Small intestine (tissue), 7 donors: ENCODE measurements around the gene TEX19. TPM values are rescaled to one million over a fixed set of nuclear protein-coding genes. Genes with fewer than 3 reads are reported as not detected.
A peak's percentile ranks its signal among the peaks of the same experiment; 100 is the strongest.
"Not testable (repeated sequence)": the region's sequence is repeated elsewhere in the genome, so short reads cannot be mapped to it uniquely, and the experiment has no call there.

Source experiments
- DNase-seq, 2 donors: peaks; one replicate each; pipeline versions ENCODE4 v3.0.0 to v3.0.0-alpha.2; 2013
- FAIRE-seq: peaks from 2 replicates; lab custom pipeline; 2012; peaks lifted over from hg19 to GRCh38; lab: Jason Lieb, UNC
- H3K27ac ChIP-seq, 3 donors: one replicate each; pipeline ENCODE4 v1.5.1; 2013; ENCODE audit warnings: low read length in 2 of 3, mild to moderate bottlenecking in 2 of 3, control low read depth in 1 of 3, inconsistent platforms in 1 of 3, low read depth in 1 of 3, moderate library complexity in 1 of 3
- H3K27me3 ChIP-seq, 3 donors: one replicate each; pipeline ENCODE4 v1.6.1; 2013; ENCODE audit warnings: low read length in 3 of 3, inconsistent platforms in 1 of 3; ENCODE audit not compliant: control insufficient read depth in 3 of 3, insufficient read depth in 3 of 3
- H3K36me3 ChIP-seq, 3 donors: one replicate each; pipeline ENCODE4 v1.6.1; 2013; ENCODE audit warnings: low read length in 3 of 3, inconsistent platforms in 1 of 3, low read depth in 1 of 3, mild to moderate bottlenecking in 1 of 3, moderate library complexity in 1 of 3; ENCODE audit not compliant: control insufficient read depth in 3 of 3, insufficient read depth in 2 of 3
- H3K4me1 ChIP-seq, 3 donors: one replicate each; pipeline ENCODE4 v1.6.1; 2013; ENCODE audit warnings: low read length in 2 of 3, inconsistent platforms in 1 of 3, low read depth in 1 of 3, mild to moderate bottlenecking in 1 of 3, moderate library complexity in 1 of 3; ENCODE audit not compliant: control insufficient read depth in 3 of 3, insufficient read depth in 2 of 3
- H3K4me3 ChIP-seq, 3 donors: one replicate each; pipeline ENCODE4 v1.5.1; 2013; ENCODE audit warnings: low read length in 3 of 3, control low read depth in 1 of 3, inconsistent platforms in 1 of 3, low read depth in 1 of 3, mild to moderate bottlenecking in 1 of 3, moderate library complexity in 1 of 3
- H3K9me3 ChIP-seq, 2 donors: one replicate each; pipeline ENCODE4 v1.6.1; 2013; ENCODE audit warnings: low read depth in 1 of 2, low read length in 1 of 2; ENCODE audit not compliant: control insufficient read depth in 2 of 2, insufficient read depth in 1 of 2
- WGBS, 3 donors: extraction: QIAGEN DNeasy Blood & Tissue Kit; methylation state at CpG; one replicate each; pipeline ENCODE4 v1.1.7; 2013; 5-methylcytosine and 5-hydroxymethylcytosine counted together
- polyA plus RNA-seq, 4 donors: library from polyadenylated mRNA; stranded (reverse) in 3 of 4; unstranded in 1 of 4; fragments of 200-250 nt in 3 of 4; fragments of 120-200 nt in 1 of 4; gene quantifications; one replicate each; pipeline versions ENCODE4 v1.2.1 to v1.2.3, GENCODE V29; 2013
- donor health status: healthy with polysubstance abuse.
- donor health status: control.
- donor health status: control.
- donor health status: Bipolar disorder and iron deficiency.
- donor health status: healthy.

The TEX19 gene
- polyA plus RNA-seq, 4 donors = 0.07 TPM; not detected in 3

- peaks cover 20 to 60% (median 35%) of the 10 kb centered on the region in 3 donors for H3K27me3 ChIP-seq
- no peak overlapping the region for H3K27ac ChIP-seq
- DNase-seq = peak in 1 of 2 donors; percentile 49
- no peak for FAIRE-seq
- no peaks in the 10 kb centered on the region for H3K36me3 ChIP-seq
- peaks cover 0 to 9% (median 3%) of the 10 kb centered on the region in 3 donors for H3K4me1 ChIP-seq
- no peak overlapping the region for H3K4me3 ChIP-seq
- peaks cover 0 to 3% of the 10 kb centered on the region in 2 donors for H3K9me3 ChIP-seq
- WGBS, 3 donors = 20 to 31% (median 28%) methylated on average over 35 to 41 of the region's 41 CpGs
Measured at GRCh38 chr17:82372249-82373071, 13.4 kb downstream of the TEX19 start.

DNA sequence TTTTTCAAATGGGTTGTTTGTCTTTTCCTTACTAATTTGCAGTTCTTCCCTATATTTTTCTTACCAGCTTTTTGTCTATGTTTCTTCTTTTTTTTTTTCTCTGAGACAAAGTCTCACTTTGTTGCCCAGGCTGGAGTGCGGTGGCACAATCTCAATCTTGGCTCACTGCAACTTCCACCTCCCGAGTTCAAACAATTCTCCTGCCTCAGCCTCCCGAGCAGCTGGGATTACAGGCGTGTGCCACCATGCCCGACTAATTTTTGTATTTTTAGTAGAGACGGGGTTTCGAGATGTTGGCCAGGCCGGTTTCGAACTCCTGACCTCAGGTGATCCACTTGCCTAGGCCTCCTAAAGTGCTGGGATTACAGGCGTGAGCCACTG is 14.0 kb downstream of the TEX19 start:
- peaks cover 20 to 63% (median 35%) of the 10 kb centered on the region in 3 donors for H3K27me3 ChIP-seq
- not testable (repeated sequence) for H3K9me3 ChIP-seq
- WGBS, 3 donors = 65 to 87% (median 66%) methylated on average over 10 of the region's 10 CpGs

DNA sequence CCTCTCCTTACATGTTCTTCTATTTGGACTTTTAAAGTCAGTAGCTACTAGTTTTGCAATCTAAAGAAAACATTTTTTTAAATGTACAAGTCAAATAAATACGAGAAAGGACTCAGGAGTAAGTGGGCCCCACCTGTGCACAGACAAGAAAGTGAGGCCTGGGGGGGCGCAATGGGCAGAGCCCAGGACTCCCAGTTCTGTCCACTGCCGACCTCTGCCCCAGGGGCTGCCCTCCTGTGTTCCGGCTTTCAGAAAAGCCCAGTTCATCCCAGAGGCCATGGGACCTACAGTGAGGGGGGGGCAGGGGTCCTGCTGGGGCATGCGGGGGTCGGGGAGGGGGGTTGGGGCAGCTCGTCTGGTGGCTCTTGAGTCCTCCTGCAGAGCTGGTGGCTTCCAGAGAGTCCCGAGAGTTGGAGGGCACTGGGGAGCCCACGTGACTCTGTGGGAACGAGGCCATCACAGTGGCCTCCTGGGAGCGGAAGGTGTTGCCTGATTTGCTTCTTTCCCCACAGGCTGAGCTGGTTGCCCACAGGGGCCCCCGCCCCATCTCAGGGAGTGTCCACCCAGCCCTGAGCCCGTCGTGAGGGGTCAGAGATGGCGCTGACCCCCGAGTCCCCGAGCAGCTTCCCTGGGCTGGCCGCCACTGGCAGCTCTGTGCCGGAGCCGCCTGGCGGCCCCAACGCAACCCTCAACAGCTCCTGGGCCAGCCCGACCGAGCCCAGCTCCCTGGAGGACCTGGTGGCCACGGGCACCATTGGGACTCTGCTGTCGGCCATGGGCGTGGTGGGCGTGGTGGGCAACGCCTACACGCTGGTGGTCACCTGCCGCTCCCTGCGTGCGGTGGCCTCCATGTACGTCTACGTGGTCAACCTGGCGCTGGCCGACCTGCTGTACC is 14.9 kb downstream of the TEX19 start:
- no peak for DNase-seq
- Histone ChIP-seq H3K27ac (no peak overlapping the region), H3K27me3 (peaks cover 20 to 68% (median 35%) of the 10 kb centered on the region in 3 donors), H3K36me3 (no peaks in the 10 kb centered on the region), H3K4me1 (peaks cover 0 to 9% (median 3%) of the 10 kb centered on the region in 3 donors), H3K9me3 (peaks cover 0 to 3% of the 10 kb centered on the region in 2 donors), H3K4me3 (no peak overlapping the region)
- no peak for FAIRE-seq
- 79 to 86% (median 81%) methylated on average over 32 to 37 of the region's 37 CpGs for WGBS, 3 donors

More for the DNA sequence above, 14.0 kb downstream of the TEX19 start:
- H3K27ac ChIP-seq, FAIRE-seq, H3K36me3 ChIP-seq, H3K4me3 ChIP-seq, H3K4me1 ChIP-seq, DNase-seq: not testable (repeated sequence)

DNA sequence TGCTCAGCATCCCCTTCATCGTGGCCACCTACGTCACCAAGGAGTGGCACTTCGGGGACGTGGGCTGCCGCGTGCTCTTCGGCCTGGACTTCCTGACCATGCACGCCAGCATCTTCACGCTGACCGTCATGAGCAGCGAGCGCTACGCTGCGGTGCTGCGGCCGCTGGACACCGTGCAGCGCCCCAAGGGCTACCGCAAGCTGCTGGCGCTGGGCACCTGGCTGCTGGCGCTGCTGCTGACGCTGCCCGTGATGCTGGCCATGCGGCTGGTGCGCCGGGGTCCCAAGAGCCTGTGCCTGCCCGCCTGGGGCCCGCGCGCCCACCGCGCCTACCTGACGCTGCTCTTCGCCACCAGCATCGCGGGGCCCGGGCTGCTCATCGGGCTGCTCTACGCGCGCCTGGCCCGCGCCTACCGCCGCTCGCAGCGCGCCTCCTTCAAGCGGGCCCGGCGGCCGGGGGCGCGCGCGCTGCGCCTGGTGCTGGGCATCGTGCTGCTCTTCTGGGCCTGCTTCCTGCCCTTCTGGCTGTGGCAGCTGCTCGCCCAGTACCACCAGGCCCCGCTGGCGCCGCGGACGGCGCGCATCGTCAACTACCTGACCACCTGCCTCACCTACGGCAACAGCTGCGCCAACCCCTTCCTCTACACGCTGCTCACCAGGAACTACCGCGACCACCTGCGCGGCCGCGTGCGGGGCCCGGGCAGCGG is 15.7 kb downstream of the TEX19 start:
- DNase-seq = no peak
- no peak overlapping the region for H3K4me3 ChIP-seq
- H3K27me3 ChIP-seq = peaks cover 20 to 67% (median 35%) of the 10 kb centered on the region in 3 donors
- peaks cover 0 to 3% of the 10 kb centered on the region in 2 donors for H3K9me3 ChIP-seq
- WGBS, 3 donors = 32 to 43% (median 37%) methylated on average over 58 to 79 of the region's 79 CpGs
- H3K36me3 ChIP-seq = no peaks in the 10 kb centered on the region
- H3K4me1 ChIP-seq = peaks cover 0 to 9% (median 3%) of the 10 kb centered on the region in 3 donors
- FAIRE-seq = no peak
- H3K27ac ChIP-seq = no peak overlapping the region

DNA sequence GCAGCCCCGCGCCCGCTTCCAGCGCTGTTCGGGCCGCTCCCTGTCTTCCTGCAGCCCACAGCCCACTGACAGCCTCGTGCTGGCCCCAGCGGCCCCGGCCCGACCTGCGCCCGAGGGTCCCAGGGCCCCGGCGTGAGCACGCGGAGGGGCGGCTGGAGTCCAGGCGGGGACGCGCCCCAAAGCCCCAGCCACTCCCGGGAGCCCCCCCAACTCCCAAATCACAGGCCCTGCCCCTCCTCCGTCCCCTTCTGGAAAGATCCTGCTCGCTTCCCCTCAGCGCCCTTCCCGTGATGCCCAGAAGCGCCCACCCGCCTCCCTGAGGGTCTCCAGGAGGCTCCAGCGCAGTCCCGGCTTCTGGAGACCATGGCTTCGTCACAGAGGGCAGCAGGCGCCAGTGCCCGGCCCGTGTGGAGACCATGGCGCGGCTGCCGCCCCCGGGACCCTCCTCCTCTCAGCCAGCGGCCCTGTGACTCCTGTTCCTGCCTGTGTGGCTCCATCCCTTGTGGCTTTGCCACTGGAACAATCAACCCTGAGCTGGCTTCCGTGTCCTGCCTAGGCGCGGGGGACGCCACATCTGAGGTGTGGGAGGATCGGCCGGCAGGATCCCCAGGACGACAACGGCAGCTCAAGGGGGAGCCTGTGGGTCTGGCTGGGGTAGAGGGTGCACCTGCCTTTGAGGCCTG is 16.5 kb downstream of the TEX19 start:
- Histone ChIP-seq H3K9me3 (peaks cover 0 to 3% of the 10 kb centered on the region in 2 donors), H3K4me1 (peaks cover 0 to 8% (median 3%) of the 10 kb centered on the region in 3 donors), H3K4me3 (no peak overlapping the region), H3K27me3 (peaks cover 20 to 65% (median 33%) of the 10 kb centered on the region in 3 donors), H3K36me3 (no peaks in the 10 kb centered on the region), H3K27ac (no peak overlapping the region)
- 57 to 68% (median 59%) methylated on average over 35 to 46 of the region's 46 CpGs for WGBS, 3 donors
- FAIRE-seq = no peak
- no peak for DNase-seq

GRCh38 chr17:82376042-82376730 is 17.1 kb downstream of the TEX19 start:
- no peak overlapping the region for H3K4me3 ChIP-seq
- H3K4me1 ChIP-seq = peaks cover 0 to 2% (median 1%) of the 10 kb centered on the region in 3 donors
- peaks cover 19 to 59% (median 29%) of the 10 kb centered on the region in 3 donors for H3K27me3 ChIP-seq
- FAIRE-seq = no peak
- H3K36me3 ChIP-seq = no peaks in the 10 kb centered on the region
- no peak overlapping the region for H3K27ac ChIP-seq
- H3K9me3 ChIP-seq = peaks cover 0 to 3% of the 10 kb centered on the region in 2 donors
- 67 to 76% (median 68%) methylated on average over 14 to 16 of the region's 16 CpGs for WGBS, 3 donors
- no peak for DNase-seq

DNA sequence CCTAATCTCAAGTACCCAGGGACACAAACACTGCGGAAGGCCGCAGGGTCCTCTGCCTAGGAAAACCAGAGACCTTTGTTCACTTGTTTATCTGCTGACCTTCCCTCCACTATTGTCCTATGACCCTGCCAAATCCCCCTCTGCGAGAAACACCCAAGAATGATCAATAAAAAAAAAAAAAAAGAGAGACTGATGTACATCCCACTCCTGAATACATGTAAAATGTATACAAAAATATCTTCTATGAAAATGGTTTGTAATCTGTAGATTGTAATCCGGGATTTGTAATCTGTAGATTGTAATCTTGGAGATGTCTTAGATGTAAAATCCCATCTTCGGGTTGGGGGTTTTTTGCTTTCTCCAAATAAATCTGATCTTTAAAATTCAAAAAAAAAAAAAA is 18.2 kb downstream of the TEX19 start:
- H3K4me3 ChIP-seq, H3K4me1 ChIP-seq, H3K9me3 ChIP-seq, H3K36me3 ChIP-seq, DNase-seq, FAIRE-seq, H3K27ac ChIP-seq: not testable (repeated sequence)
- 34 to 54% (median 48%) methylated on average over 3 of the region's 5 CpGs for WGBS, 3 donors
- H3K27me3 ChIP-seq = peaks cover 12 to 52% (median 24%) of the 10 kb centered on the region in 3 donors
